ENCODE data around the gene RNF14. TPM values are rescaled to one million over a fixed set of nuclear protein-coding genes. Genes with fewer than 3 reads are reported as not detected.

The RNF14 gene
- total RNA-seq, 1 experiment from 2014 or later = 20.5 TPM

DNA sequence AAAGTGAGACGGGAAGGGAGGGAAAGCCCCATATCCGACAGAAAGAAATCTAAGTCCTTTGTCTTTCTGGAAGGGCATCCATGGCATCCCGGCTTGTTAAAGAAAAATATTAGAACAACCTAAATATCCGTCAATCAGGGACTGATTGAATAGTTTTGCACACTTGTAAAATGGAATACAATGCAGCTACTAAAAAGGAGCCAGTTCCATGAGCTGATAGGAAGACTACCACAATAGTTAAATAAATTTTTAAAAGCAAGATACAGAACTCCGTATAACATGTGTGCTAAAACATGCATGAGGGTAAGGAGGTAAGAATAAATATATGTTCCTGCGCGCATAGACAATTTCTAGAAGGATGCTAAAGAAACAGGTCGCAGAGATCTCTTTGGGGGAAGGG, 56.7 kb downstream of the RNF14 start (continued):
- no peak for TF ChIP-seq NR1H2 (CRISPR knock-in tag; IDR thresholded peaks at IDR 0.05)

GRCh38 chr5:142032150-142032549, 63.2 kb downstream of the RNF14 start:
- DNase-seq (ENCODE audit: low spot score) (no peak), ATAC-seq (no peak)
- Mint-ChIP-seq H3K36me3 (no peaks in the 10 kb centered on the region), H3K9me3 (no peaks in the 10 kb centered on the region), H3K4me1 (no peaks in the 10 kb centered on the region), H3K27me3 (ENCODE audit: low read depth) (no peaks in the 10 kb centered on the region; the same call in 1 of the 2 replicates), H3K4me3 (no peak overlapping the region), H3K27ac (no peak overlapping the region)
- POLR2A ChIA-PET = no interaction called here
- CTCF ChIA-PET = interaction anchor here (0.9 kb wide), 1 partner anchor 17 kb away, joined by 3 read pairs; no protein-coding TSS in a partner anchor
- TF ChIP-seq ESRRA (CRISPR knock-in tag; IDR thresholded peaks at IDR 0.05; ENCODE audit: borderline replicate concordance) (no peak), TP53 (CRISPR knock-in tag; IDR thresholded peaks at IDR 0.05) (no peak), FOXJ3 (CRISPR knock-in tag; IDR thresholded peaks at IDR 0.05; ENCODE audit: borderline replicate concordance) (no peak), ETV6 (CRISPR knock-in tag; IDR thresholded peaks at IDR 0.05) (no peak), ZNF423 (CRISPR knock-in tag; IDR thresholded peaks at IDR 0.05) (no peak), TEAD1 (CRISPR knock-in tag; IDR thresholded peaks at IDR 0.05) (no peak), ZNF232 (CRISPR knock-in tag; IDR thresholded peaks at IDR 0.05) (no peak), OVOL2 (CRISPR knock-in tag; IDR thresholded peaks at IDR 0.05; ENCODE audit: borderline replicate concordance) (no peak), ZNF219 (CRISPR knock-in tag; IDR thresholded peaks at IDR 0.05; ENCODE audit: borderline replicate concordance) (no peak), ELF4 (CRISPR knock-in tag; IDR thresholded peaks at IDR 0.05; ENCODE audit: low read depth) (no peak), ATF2 (CRISPR knock-in tag; IDR thresholded peaks at IDR 0.05; ENCODE audit: borderline replicate concordance, low read depth) (no peak), NFYB (CRISPR knock-in tag; conservative IDR thresholded peaks at IDR 0.05; ENCODE audit: low read depth) (no peak), NR3C1 (CRISPR knock-in tag; conservative IDR thresholded peaks at IDR 0.05; ENCODE audit: low read depth) (no peak), ZNF532 (CRISPR knock-in tag; IDR thresholded peaks at IDR 0.05; ENCODE audit: borderline replicate concordance) (no peak), ERG (CRISPR knock-in tag; IDR thresholded peaks at IDR 0.05) (no peak), SOX15 (CRISPR knock-in tag; IDR thresholded peaks at IDR 0.05) (no peak)
- TF ChIP-seq, protein P1, sequence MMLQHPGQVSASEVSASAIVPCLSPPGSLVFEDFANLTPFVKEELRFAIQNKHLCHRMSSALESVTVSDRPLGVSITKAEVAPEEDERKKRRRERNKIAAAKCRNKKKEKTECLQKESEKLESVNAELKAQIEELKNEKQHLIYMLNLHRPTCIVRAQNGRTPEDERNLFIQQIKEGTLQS (CRISPR knock-in tag; conservative IDR thresholded peaks at IDR 0.05) = no peak
